Stimulated activated CD8-positive, alpha-beta memory T cell treated with anti-CD3 and anti-CD28 coated beads, Interleukin-4, amount 100 ng/mL, for 1 hour (primary cell): ENCODE results near the gene UHMK1.
"Not testable (repeated sequence)": the region's sequence is repeated elsewhere in the genome, so short reads cannot be mapped to it uniquely, and the experiment has no call there.

Source experiments
- DNase-seq, 2 donors: peaks; one replicate each; pipeline ENCODE4 v3.0.0-alpha.2; 2020; ENCODE audit warnings: low read depth in 2 of 2, low spot score in 1 of 2

The UHMK1 gene

DNA sequence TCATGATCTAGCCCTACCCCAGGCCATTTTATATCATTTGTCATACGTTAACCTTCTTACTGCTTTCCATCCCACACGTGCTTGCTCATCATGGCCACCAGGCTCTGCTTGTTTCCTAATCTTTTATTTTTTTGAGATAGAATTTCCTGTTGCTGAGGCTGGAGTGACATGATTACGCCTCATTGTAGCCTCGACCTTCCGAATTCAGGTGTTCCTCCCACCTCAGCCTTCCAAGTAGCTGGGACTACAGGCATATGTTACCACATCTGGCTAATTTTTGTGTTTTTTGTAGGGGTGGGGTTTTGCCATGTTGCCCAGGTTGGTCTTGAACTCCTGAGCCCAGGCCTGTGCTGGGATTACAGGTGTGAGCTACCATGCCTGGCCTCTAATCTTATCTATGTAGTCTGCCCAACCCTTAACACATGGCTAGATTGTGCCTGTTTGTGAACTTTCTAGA is 67.2 kb downstream of the UHMK1 start:
- DNase-seq: no peak

DNA sequence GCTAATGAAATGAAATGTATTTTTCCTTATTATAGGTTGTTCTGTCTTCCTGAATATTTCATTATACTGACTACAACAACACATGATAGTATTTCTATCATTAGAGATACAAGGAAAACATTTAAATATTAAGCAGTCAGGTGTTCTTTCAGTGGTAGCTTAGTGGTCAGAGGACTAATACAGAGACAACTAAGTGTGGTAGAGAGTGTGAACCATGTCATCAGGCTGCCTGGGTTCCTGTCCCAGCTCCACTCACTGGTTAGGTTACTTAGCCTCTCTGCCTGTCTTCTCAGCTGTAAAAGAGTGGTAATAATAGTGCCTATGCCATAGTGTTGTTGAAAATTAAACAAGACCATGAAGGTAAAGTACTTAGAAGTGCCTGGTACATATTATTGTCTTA is 67.8 kb downstream of the UHMK1 start:
- DNase-seq: no peak

DNA sequence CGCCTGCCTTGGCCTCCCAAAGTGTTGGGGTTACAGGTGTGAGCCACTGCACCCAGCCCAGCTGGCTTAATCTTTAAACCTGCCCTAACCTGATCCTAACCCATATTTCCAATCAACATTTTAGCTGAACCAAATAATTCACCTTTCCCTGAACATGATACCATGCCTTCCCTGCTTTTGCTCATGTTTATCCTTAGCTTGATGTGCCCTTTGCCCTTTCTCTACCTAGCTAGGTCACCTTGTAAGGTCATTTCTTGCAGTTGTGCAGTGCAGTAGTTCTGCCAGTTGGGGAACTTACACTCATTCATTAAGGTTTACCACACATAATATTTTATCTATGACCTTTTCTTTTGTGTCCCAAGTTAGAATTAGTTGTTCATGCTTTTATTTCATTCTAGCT is 69.3 kb downstream of the UHMK1 start:
- no peak for DNase-seq

DNA sequence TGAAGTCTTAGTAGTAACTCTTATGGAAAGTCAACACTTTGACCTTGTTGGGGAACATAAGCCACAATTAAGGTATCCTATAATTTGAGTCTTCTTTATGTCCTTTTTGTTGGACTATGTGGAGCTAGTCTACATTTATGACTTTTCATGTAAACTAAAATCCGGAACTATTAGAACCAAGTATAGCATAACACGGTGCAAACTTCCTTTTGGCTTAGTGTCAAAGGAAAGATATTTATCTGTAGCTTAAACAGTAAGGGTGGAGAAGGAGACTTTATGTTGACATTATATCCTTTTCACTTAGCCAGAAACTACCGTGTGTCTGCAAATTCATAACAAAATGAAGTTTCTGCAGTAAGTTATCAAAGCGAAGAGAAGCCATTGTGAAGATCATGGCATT is 71.2 kb downstream of the UHMK1 start:
- DNase-seq: no peak

DNA sequence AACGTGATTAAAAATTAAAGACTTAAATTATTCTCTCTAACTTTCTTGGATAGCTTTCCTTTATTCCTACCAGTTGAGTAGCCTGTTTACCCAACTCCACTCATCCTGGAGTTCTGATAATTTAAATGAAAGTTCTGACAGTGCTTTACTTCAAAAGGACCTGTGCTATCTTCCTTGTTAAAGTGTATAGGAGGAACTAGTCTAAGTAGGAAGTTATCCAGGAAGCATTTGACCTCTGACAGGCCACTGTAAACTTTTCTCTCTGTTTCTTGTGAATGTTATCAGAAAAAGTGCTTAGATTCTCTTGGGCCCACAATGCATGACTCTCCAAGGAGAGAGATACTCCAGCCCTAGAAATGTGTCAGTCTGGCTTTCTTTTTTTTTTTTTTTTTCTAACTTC is 73.1 kb downstream of the UHMK1 start:
- DNase-seq: no peak

DNA sequence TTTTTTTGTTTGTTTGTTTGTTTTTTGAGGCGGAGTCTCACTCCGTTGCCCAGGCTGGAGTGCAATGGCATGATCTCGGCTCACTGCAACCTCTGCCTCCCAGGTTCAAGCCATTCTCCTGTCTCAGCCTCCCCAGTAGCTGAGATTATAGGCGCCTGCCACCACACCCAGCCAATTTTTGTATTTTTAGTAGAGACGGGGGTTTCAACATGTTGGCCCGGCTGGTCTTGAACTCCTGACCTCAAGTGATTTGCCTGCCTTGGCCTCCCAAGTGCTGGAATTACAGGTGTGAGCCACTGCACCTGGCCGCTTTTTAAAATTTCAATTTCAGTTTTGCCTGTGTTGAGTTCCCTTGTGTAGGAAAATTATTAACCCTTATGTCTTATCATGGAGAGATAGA is 73.5 kb downstream of the UHMK1 start:
- DNase-seq: not testable (repeated sequence)

DNA sequence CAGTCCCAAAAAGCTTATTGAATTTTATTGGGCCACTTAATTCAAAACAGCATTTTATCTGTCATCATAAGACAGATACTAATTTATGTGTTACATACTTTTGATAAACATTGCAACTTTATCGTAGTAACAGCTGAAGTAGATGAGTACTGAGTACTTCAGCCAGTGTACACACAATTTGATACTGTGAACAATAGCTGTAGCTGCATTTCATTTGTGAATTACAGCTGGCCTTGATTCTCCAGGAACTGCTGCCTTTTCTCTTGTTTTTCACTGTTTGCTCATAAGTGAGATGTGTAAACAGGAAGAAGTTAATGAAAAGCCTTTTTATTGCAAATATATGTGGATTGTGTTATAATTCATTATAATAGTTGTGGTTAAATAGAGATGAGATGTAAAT is 74.1 kb downstream of the UHMK1 start:
- no peak for DNase-seq

DNA sequence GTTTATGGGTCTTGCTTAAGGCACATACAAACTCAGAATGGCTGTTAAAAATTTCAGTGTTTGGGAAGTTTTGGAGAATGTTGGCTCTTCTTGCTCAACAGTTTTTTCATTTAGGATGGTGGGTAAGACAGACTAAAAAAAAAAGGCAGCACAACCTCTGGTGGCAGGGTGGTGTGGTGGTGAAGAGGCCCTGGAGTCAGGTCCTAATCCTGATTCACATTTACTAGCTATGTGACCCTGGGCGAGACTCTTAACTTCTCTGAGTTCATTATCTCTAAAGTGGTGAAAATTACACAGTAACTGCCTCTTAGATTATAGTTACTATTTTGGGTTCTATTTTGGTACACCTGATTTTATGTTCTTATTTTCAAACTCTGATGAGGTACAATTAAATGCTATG is 75.5 kb downstream of the UHMK1 start:
- DNase-seq: no peak

DNA sequence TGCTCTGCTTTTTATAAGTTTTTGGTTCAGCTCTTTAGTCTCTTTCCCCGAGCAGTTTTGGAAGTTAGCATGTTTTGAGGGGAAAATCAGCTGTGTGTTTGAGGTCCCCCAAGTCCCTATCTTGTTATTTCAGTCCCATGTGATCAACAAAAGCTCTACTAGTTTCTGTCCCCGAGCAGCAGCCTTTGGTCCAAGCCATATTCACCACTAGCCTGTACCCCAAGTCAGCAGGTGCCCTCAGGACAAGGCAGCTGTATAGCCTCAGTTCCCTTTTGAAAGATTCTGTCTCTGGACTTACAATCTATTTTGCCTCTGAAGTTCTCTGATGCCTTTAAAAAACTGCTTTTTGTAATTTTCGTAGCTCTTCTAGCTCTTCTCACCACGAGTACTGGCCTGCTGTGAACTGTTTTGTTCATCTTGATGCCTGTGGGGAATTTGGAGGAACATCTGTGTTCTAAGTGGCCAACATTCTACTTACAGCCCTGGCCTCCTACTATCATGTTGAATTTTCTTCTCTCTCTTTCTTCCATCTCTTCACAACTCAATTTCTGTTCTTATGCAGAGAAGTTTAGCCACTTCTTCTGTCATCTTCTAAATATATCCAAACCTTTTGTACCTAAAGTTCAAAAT is 80.6 kb downstream of the UHMK1 start:
- DNase-seq: no peak

DNA sequence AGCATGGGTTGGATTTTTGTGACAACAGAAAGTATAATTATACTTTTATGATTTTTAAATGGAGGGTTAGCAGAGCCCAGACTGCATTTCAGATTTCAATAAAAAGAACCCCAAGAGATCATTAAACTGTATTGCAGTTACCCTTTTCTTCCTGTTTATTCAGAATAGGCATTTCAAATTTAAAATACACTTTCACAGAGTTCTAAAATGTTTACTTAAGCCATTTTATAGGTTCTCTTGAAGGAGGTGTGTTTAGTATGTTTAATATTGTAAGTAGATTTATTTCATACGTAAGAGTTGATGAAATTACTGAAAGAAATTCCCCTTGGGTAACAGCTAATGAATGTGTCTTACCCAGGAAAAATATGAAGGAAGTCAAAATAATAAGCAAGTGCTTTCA is 81.3 kb downstream of the UHMK1 start:
- no peak for DNase-seq
